GM23338 (cell line): ENCODE results near the gene MVB12B. TPM values are rescaled to one million over a fixed set of nuclear protein-coding genes. Genes with fewer than 3 reads are reported as not detected.
A peak's percentile ranks its signal among the peaks of the same experiment; 100 is the strongest.

Experiments used
- ATAC-seq: fragments of 200-7000 bp; cut with Tn5 transposase; 3 replicates; pipeline ENCODE4 v1.9.1; 2020
- DNase-seq: peaks from one replicate; pipeline ENCODE4 v3.0.0-alpha.2; 2015; ENCODE audit warnings: low spot score
- H2AFZ ChIP-seq: fragments of 200-600 bp; sonication (generic); 2 replicates; pipeline ENCODE4 v1.8.0; 2016; ENCODE audit warnings: antibody characterized with exemption, mild to moderate bottlenecking, moderate library complexity
- H3F3A ChIP-seq: fragments of 200-600 bp; sonication (generic); replicated peaks from 2 replicates; pipeline ENCODE4 v1.8.0; 2017; ENCODE audit warnings: antibody characterized with exemption, mixed run types, low read depth
- H3K27ac ChIP-seq: fragments of 200-600 bp; sonication (generic); 2 replicates; pipeline ENCODE4 v1.6.1; 2016; ENCODE audit warnings: low read depth
- H3K27me3 ChIP-seq: fragments of 200-600 bp; sonication (generic); 2 replicates; pipeline ENCODE4 v1.8.0; 2016; ENCODE audit warnings: mild to moderate bottlenecking, mixed run types, moderate library complexity; ENCODE audit not compliant: insufficient read depth
- H3K36me3 ChIP-seq: fragments of 200-600 bp; sonication (generic); 2 replicates; pipeline ENCODE4 v1.8.0; 2016; ENCODE audit warnings: mild to moderate bottlenecking; ENCODE audit not compliant: insufficient read depth
- H3K4me1 ChIP-seq: fragments of 200-600 bp; sonication (generic); 2 replicates; pipeline ENCODE4 v1.8.0; 2016; ENCODE audit warnings: mild to moderate bottlenecking, moderate library complexity; ENCODE audit not compliant: insufficient read depth
- H3K4me2 ChIP-seq: fragments of 200-600 bp; sonication (generic); 2 replicates; pipeline ENCODE4 v1.7.1; 2017; ENCODE audit warnings: mixed run types
- H3K4me3 ChIP-seq: fragments of 200-600 bp; sonication (generic); 2 replicates; pipeline ENCODE4 v1.6.1; 2016; ENCODE audit warnings: mixed run types
- H3K79me2 ChIP-seq: fragments of 200-600 bp; sonication (generic); replicated peaks from 2 replicates; pipeline ENCODE4 v1.8.0; 2017; ENCODE audit warnings: mild to moderate bottlenecking; ENCODE audit not compliant: insufficient read depth
- H3K9me2 ChIP-seq: fragments of 200-600 bp; sonication (generic); 2 replicates; pipeline ENCODE4 v1.8.0; 2017; ENCODE audit not compliant: insufficient read depth
- H4K20me1 ChIP-seq: fragments of 200-600 bp; sonication (generic); replicated peaks from 2 replicates; pipeline ENCODE4 v1.8.0; 2017; ENCODE audit warnings: mild to moderate bottlenecking; ENCODE audit not compliant: insufficient read depth
- H3K27ac Mint-ChIP-seq: 2 replicates; pipeline ENCODE4 v1.8.0; 2020; ENCODE audit warnings: inconsistent platforms, mild to moderate bottlenecking, moderate library complexity, mixed read lengths
- H3K27me3 Mint-ChIP-seq: 3 replicates; pipeline ENCODE4 v1.8.0; 2022; ENCODE audit warnings: low read depth, mild to moderate bottlenecking, moderate library complexity, mixed read lengths, inconsistent platforms; ENCODE audit not compliant: insufficient read depth, poor library complexity
- H3K36me3 Mint-ChIP-seq: 3 replicates; pipeline ENCODE4 v1.8.0; 2021; ENCODE audit warnings: low read depth, mild to moderate bottlenecking, inconsistent platforms, moderate library complexity, mixed read lengths
- H3K4me1 Mint-ChIP-seq: 3 replicates; pipeline ENCODE4 v1.8.0; 2020; ENCODE audit warnings: mild to moderate bottlenecking, inconsistent platforms, mixed read lengths
- H3K4me3 Mint-ChIP-seq: 3 replicates; pipeline ENCODE4 v1.8.0; 2021; ENCODE audit warnings: moderate library complexity, mild to moderate bottlenecking, inconsistent platforms, mixed read lengths
- H3K9me3 Mint-ChIP-seq: 3 replicates; pipeline ENCODE4 v1.8.0; 2020; ENCODE audit warnings: moderate library complexity, mild to moderate bottlenecking, inconsistent platforms, mixed read lengths
- CTCF ChIP-seq, 2 experiments: fragments of 200-600 bp in 1 of 2; sonication (generic) in 1 of 2; conservative IDR thresholded peaks; 2 replicates each; pipeline versions ENCODE4 v1.5.1 to v1.6.1; 2016 to 2017; ENCODE audit warnings: antibody characterized with exemption in 2 of 2, low read depth in 2 of 2, mild to moderate bottlenecking in 2 of 2, moderate library complexity in 1 of 2
- NANOG ChIP-seq: IDR thresholded peaks from 2 replicates; pipeline ENCODE4 v1.6.1; 2016; ENCODE audit warnings: antibody characterized with exemption, borderline replicate concordance
- STAT1 ChIP-seq: IDR thresholded peaks from one replicate; pipeline ENCODE4 v1.6.1; 2016; ENCODE audit warnings: antibody characterized with exemption; ENCODE audit not compliant: unreplicated experiment
- ZNF114 ChIP-seq: fragments of 250-450 bp; sonication (Bioruptor Pico); IDR thresholded peaks from 2 replicates; pipeline ENCODE4 v1.5.0; 2020; ENCODE audit warnings: mild to moderate bottlenecking, moderate library complexity
- ZNF331 ChIP-seq: fragments of 250-450 bp; sonication (Bioruptor Pico); IDR thresholded peaks from 2 replicates; pipeline ENCODE4 v1.5.0; 2020; ENCODE audit warnings: low read depth, mild to moderate bottlenecking, moderate library complexity
- polyA plus RNA-seq: library from polyadenylated mRNA; unstranded; fragments of >200 nt; fragmentation: Nextera tagmentation; extraction: Ambion mirVana; gene quantifications from 2 replicates; pipeline ENCODE4 v1.2.1, GENCODE V29; 2016
- total RNA-seq: library from RNA; depleted of rRNA; stranded (reverse); fragments of >200 nt; shearing (Covaris generic); gene quantifications from 2 replicates; pipeline ENCODE4 v1.2.3, GENCODE V29; 2014

Gene MVB12B
- total and polyA plus RNA-seq, 2 experiments from 2014 or later: 1.9 to 6.6 TPM

GRCh38 chr9:126397056-126397455, 70.4 kb downstream of the MVB12B start:
- Mint-ChIP-seq H3K4me3 (no peak overlapping the region), H3K27ac (no peak overlapping the region), H3K9me3 (no peaks in the 10 kb centered on the region), H3K4me1 (peaks cover 18% of the 10 kb centered on the region), H3K36me3 (peaks cover 4% of the 10 kb centered on the region; the same call in 1 of the 3 replicates), H3K27me3 (peaks cover 15% of the 10 kb centered on the region)
- no peaks in the 10 kb centered on the region for H3K36me3 ChIP-seq
- no peaks in the 10 kb centered on the region for H3K27me3 ChIP-seq
- no peaks in the 10 kb centered on the region for H3F3A ChIP-seq
- H4K20me1 ChIP-seq: no peaks in the 10 kb centered on the region
- TF ChIP-seq ZNF114 (CRISPR knock-in tag) (no peak), ZNF331 (CRISPR knock-in tag) (no peak), CTCF (conservative IDR thresholded peaks at IDR 0.05; ENCODE audit: low read depth in 2 of 2) (peak; percentile 7 to 20; a peak in 2 of 4 replicates), STAT1 (no peak)
- H3K27ac ChIP-seq: no peak overlapping the region
- no peaks in the 10 kb centered on the region for H3K79me2 ChIP-seq
- H3K4me3 ChIP-seq: no peak overlapping the region
- H3K4me2 ChIP-seq: no peak overlapping the region
- no peaks in the 10 kb centered on the region for H3K9me2 ChIP-seq
- H3K4me1 ChIP-seq: peaks cover 10% of the 10 kb centered on the region
- ATAC-seq (no peak; the same call in 2 of the 3 replicates), DNase-seq (no peak)
- H2AFZ ChIP-seq: no peak overlapping the region

- H3K36me3 Mint-ChIP-seq: no peaks in the 10 kb centered on the region
- no peaks in the 10 kb centered on the region for H3K36me3 ChIP-seq
- no peaks in the 10 kb centered on the region for H4K20me1 ChIP-seq
- no peak overlapping the region for H3K27ac ChIP-seq
- ATAC-seq: peak; percentile 93
- H3K4me3 Mint-ChIP-seq: no peak overlapping the region
- no peaks in the 10 kb centered on the region for H3K9me2 ChIP-seq
- H3K27me3 Mint-ChIP-seq: peaks cover 17% of the 10 kb centered on the region
- H3K4me1 ChIP-seq: peaks cover 10% of the 10 kb centered on the region
- no peaks in the 10 kb centered on the region for H3K9me3 Mint-ChIP-seq
- no peak overlapping the region for H3K4me2 ChIP-seq
- peak overlapping the region; percentile 83; the same call in 1 of the 2 replicates for H2AFZ ChIP-seq
- no peaks in the 10 kb centered on the region for H3K27me3 ChIP-seq
- no peak overlapping the region for H3K27ac Mint-ChIP-seq
- TF ChIP-seq ZNF114 (CRISPR knock-in tag) (no peak), ZNF331 (CRISPR knock-in tag) (no peak), CTCF (conservative IDR thresholded peaks at IDR 0.05; ENCODE audit: low read depth in 2 of 2) (peak; percentile 94 to 99), NANOG (no peak)
- DNase-seq: peak; percentile 80
- no peaks in the 10 kb centered on the region for H3F3A ChIP-seq
- H3K79me2 ChIP-seq: no peaks in the 10 kb centered on the region
- H3K4me1 Mint-ChIP-seq: peaks cover 19% of the 10 kb centered on the region
- H3K4me3 ChIP-seq: no peak overlapping the region
Observed at GRCh38 chr9:126398403-126399058, 71.9 kb downstream of the MVB12B start.
